ENCODE data around the gene LRRK2. TPM values are rescaled to one million over a fixed set of nuclear protein-coding genes. Genes with fewer than 3 reads are reported as not detected.
"Not testable (repeated sequence)": the region's sequence is repeated elsewhere in the genome, so short reads cannot be mapped to it uniquely, and the experiment has no call there.

The LRRK2 gene
- total RNA-seq, result 0.13 and 0.26 TPM in 2 replicates

- peak in 1 of 2 donors; percentile 1 for DNase-seq (ENCODE audit: low read depth in 2 of 2)
Measured at GRCh38 chr12:40224439-40225291, at the start of gene LRRK2. Gene LRRK2 (plus strand): TSS chr12:40224997. CDS start chr12:40225132, 135 bp downstream.

GRCh38 chr12:40175045-40175444 lies 49.8 kb upstream of the LRRK2 start:
- no peak for DNase-seq (ENCODE audit: low read depth in 2 of 2)

GRCh38 chr12:40175489-40175888 lies 49.3 kb upstream of the LRRK2 start:
- DNase-seq (ENCODE audit: low read depth in 2 of 2), result no peak

GRCh38 chr12:40178701-40179100 lies 46.1 kb upstream of the LRRK2 start:
- DNase-seq (ENCODE audit: low read depth in 2 of 2), result no peak

- DNase-seq (ENCODE audit: low read depth in 2 of 2), result no peak
Measured at GRCh38 chr12:40181490-40181889, 43.3 kb upstream of the LRRK2 start.

- DNase-seq (ENCODE audit: low read depth in 2 of 2), result no peak
Measured at GRCh38 chr12:40183715-40184114, 41.1 kb upstream of the LRRK2 start.

- DNase-seq (ENCODE audit: low read depth in 2 of 2), result no peak
Measured at GRCh38 chr12:40184493-40185302, 40.1 kb upstream of the LRRK2 start.

- DNase-seq (ENCODE audit: low read depth in 2 of 2), result no peak
Measured at GRCh38 chr12:40185303-40185693, 39.5 kb upstream of the LRRK2 start.

GRCh38 chr12:40188558-40189320 lies 36.1 kb upstream of the LRRK2 start:
- DNase-seq (ENCODE audit: low read depth in 2 of 2), result no peak

GRCh38 chr12:40192704-40193255 lies 32.0 kb upstream of the LRRK2 start:
- no peak for DNase-seq (ENCODE audit: low read depth in 2 of 2)

GRCh38 chr12:40194846-40195245 lies 30.0 kb upstream of the LRRK2 start:
- DNase-seq (ENCODE audit: low read depth in 2 of 2), result no peak

- DNase-seq (ENCODE audit: low read depth in 2 of 2), result no peak
Measured at GRCh38 chr12:40197590-40197989, 27.2 kb upstream of the LRRK2 start.

- no peak for DNase-seq (ENCODE audit: low read depth in 2 of 2)
Measured at GRCh38 chr12:40198601-40199000, 26.2 kb upstream of the LRRK2 start.

GRCh38 chr12:40202095-40203059 lies 22.4 kb upstream of the LRRK2 start:
- DNase-seq (ENCODE audit: low read depth in 2 of 2), result no peak

- DNase-seq (ENCODE audit: low read depth in 2 of 2), result no peak
Measured at GRCh38 chr12:40203060-40203430, 21.8 kb upstream of the LRRK2 start.

- DNase-seq (ENCODE audit: low read depth in 2 of 2), result no peak
Measured at GRCh38 chr12:40204337-40204736, 20.5 kb upstream of the LRRK2 start.

- DNase-seq (ENCODE audit: low read depth in 2 of 2), result no peak
Measured at GRCh38 chr12:40207551-40207950, 17.2 kb upstream of the LRRK2 start.

- no peak for DNase-seq (ENCODE audit: low read depth in 2 of 2)
Measured at GRCh38 chr12:40208707-40209446, 15.9 kb upstream of the LRRK2 start.

GRCh38 chr12:40209886-40210285 lies 14.9 kb upstream of the LRRK2 start:
- no peak for DNase-seq (ENCODE audit: low read depth in 2 of 2)

- DNase-seq (ENCODE audit: low read depth in 2 of 2), result not testable (repeated sequence)
Measured at GRCh38 chr12:40211186-40211585, 13.6 kb upstream of the LRRK2 start.

Measured in dermis microvascular lymphatic vessel endothelial cell (primary cell).